GM21619 (cell line): Measurements from ENCODE around the gene AIF1.

Experiments
- ATAC-seq: cut with Tn5 transposase; IDR thresholded peaks from one replicate; pipeline ENCODE4 v1.9.1; 2021; ENCODE audit not compliant: unreplicated experiment

Gene AIF1

GRCh38 chr6:31663126-31663960 is 48.3 kb downstream of the AIF1 start:
- no peak for ATAC-seq

GRCh38 chr6:31663961-31664789 is 49.1 kb downstream of the AIF1 start:
- no peak for ATAC-seq

- ATAC-seq = no peak
Observed at GRCh38 chr6:31664790-31665500, 49.9 kb downstream of the AIF1 start, which contains the start of gene GPANK1. Gene GPANK1 (minus strand): TSS chr6:31664997. CDS start chr6:31664478, 519 bp downstream.

DNA sequence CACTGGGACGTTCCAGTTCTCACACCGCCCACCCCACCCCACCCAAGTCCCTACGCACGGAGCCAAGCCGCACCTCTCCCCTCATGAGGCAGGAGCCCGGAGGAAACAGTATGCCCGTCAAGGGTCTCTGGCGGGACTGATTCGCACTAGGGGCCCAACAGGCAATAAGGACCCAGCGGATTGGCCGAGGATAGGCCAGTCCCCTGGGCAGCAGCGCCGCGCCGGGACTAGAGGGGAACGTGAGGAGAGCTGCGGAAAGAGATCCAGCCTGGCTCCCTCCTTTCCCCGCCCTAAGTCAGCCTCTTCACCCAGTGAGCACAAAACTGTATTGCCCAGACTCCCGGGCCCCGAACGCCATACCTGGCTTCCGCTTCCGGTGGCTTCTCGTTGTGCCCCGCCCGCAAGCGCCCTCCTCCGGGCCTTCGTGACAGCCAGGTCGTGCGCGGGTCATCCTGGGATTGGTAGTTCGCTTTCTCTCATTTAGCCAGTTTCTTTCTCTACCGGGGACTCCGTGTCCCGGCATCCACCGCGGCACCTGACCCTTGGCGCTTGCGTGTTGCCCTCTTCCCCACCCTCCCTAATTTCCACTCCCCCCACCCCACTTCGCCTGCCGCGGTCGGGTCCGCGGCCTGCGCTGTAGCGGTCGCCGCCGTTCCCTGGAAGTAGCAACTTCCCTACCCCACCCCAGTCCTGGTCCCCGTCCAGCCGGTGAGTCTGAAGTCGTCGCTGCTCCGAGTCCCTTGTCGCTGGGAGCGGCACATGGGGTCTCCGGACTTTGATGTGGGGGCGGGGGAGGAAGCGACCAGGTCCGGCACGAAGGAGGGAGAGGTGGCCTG is 50.7 kb downstream of the AIF1 start, which contains the start of gene CSNK2B:
Gene CSNK2B (plus strand): TSS at position 580 of the 836 bp plus-strand sequence. CDS start 752 bp downstream, outside the sequence.
- ATAC-seq = peak; percentile 75

GRCh38 chr6:31666337-31666965 is 51.4 kb downstream of the AIF1 start:
- no peak for ATAC-seq
